HG03139 (cell line): Measurements from ENCODE around the gene KRT26.

ENCODE experiments used
- ATAC-seq: cut with Tn5 transposase; IDR thresholded peaks from one replicate; pipeline ENCODE4 v1.9.1; 2021; ENCODE audit not compliant: unreplicated experiment

The KRT26 gene

GRCh38 chr17:40734018-40734417, 38.0 kb downstream of the KRT26 start:
- ATAC-seq: no peak

GRCh38 chr17:40730970-40731369, 41.0 kb downstream of the KRT26 start:
- no peak for ATAC-seq

- ATAC-seq: no peak
Measured at GRCh38 chr17:40727447-40728231, 44.4 kb downstream of the KRT26 start.

DNA sequence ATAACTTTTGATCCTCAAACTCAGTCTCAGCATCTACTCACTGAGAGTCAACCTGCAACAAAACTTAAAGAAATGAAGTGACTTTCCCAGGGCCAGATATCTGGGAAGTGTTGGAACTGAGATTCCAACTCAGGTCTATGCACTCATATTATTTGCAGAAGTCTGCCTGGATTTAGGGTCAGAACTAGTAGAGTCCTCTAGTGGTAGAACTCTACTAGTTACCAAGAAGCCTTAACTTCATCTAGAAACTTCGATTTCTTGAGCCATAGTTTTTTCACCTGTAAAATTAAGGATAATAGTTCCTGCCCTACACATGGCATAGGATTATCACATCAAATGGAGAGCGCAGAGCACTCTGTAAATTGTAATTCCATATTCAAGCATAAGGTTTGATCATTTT, 45.1 kb downstream of the KRT26 start:
- no peak for ATAC-seq

- no peak for ATAC-seq
Measured at GRCh38 chr17:40724656-40725055, 47.3 kb downstream of the KRT26 start.

- no peak for ATAC-seq
Measured at GRCh38 chr17:40722241-40722640, 49.8 kb downstream of the KRT26 start.

- ATAC-seq: no peak
Measured at GRCh38 chr17:40720899-40721298, 51.1 kb downstream of the KRT26 start.

DNA sequence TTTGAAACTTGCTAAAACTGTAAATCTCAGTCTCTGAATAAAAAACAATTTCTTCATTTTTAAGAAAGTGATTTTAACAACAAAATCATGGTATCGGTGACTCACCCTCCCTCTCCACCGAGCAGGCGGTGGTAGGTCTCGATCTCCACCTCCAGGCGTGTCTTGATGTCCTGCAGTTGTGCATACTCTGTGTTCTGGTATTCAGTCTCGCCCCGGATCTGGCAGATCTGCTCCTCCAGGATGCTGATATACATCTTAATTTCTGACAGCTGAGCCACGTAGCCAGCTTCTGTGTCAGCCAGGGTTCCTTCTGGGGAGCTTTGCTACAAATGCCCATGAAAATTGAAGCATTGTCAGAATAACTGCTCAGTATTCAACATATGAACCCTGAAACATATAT, 53.1 kb downstream of the KRT26 start:
- ATAC-seq: no peak

DNA sequence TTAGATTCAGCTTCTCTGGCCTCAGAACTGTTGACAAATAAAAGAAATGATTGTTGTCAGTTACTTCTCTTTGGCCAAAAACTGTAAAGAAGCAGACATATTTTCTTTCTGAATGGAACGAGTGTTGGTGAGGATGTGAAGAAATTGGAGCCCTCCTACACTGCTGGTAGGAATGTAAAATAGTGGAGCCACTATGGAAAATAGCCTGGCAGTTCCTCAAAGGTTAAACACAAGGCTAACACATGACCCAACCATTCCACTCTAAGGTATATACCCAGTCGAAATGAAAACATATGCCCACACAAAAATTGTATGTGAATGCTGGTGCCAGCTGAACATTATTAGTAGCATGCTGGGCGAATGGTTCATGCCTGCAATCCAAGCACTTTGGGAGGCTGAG, 54.2 kb downstream of the KRT26 start:
- ATAC-seq: no peak
